ENCODE data around the gene CMKLR1. TPM values are rescaled to one million over a fixed set of nuclear protein-coding genes. Genes with fewer than 3 reads are reported as not detected.

CMKLR1 gene
- total RNA-seq, 1 donor from 2014 or later = 0.57 TPM

DNA sequence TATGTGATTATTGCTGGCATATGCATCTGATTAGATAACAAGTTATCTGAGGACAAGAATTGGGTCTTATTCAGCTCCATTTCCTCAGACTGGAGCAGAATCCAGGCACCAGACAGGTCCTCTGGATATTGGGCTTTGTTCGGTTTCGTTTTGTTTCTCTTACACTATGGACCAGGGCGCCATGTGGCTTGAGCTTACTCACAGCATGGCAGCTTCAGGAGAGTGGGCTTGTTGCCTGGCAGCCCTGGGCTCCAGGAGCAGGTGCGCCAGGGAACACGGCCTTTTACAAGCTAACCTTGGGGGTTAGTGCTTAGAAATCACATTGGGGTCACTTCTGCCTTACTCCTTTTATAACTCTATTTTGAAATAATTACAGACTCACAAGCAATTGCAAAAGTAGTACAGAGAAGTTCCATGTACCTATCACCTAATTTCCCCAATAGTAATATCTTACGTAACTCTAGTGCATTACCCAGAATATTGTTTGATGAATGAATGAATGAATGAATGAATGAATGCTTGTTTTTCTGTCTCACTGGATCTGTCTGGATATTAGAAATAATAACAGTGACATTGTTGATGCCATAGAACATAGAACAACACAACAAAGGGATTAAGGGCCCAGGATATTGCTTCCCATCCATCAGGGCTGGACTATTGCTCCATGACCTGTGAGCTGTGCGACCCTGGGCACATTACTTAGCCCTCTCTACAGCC lies 39.0 kb downstream of the CMKLR1 start:
- DNase-seq (ENCODE audit: low read depth) = no peak
- peaks cover 22% of the 10 kb centered on the region for H3K4me1 ChIP-seq (ENCODE audit: insufficient read depth, low read length)
- no peak overlapping the region for H3K4me3 ChIP-seq (ENCODE audit: insufficient read depth, low read depth, low read length)
- no peak overlapping the region for H3K27ac ChIP-seq (ENCODE audit: low read depth, low read length)
- H4K20me1 ChIP-seq (ENCODE audit: insufficient read depth, low read length) = no peaks in the 10 kb centered on the region
- no peaks in the 10 kb centered on the region for H3K36me3 ChIP-seq (ENCODE audit: insufficient read depth, low read length)
- H2AFZ ChIP-seq (ENCODE audit: low read depth, low read length) = no peak overlapping the region
- H3K27ac Mint-ChIP-seq (ENCODE audit: unreplicated experiment) = no peak overlapping the region
- FAIRE-seq = no peak
- no peak for TF ChIP-seq CTCF (IDR thresholded peaks at IDR 0.05; ENCODE audit: insufficient read depth, low read depth, low read length)
- TF ChIP-seq EZH2 (IDR thresholded peaks at IDR 0.05; ENCODE audit: insufficient read depth, low read length) = no peak
- H3K27me3 ChIP-seq (ENCODE audit: insufficient read depth, low read length) = no peaks in the 10 kb centered on the region
- H3K27me3 Mint-ChIP-seq (ENCODE audit: low read depth, unreplicated experiment) = peaks cover 30% of the 10 kb centered on the region
- H3K36me3 Mint-ChIP-seq (ENCODE audit: low read depth, unreplicated experiment) = peaks cover 3% of the 10 kb centered on the region
- H3K4me3 Mint-ChIP-seq (ENCODE audit: unreplicated experiment) = no peak overlapping the region
- H3K4me1 Mint-ChIP-seq (ENCODE audit: low read depth, unreplicated experiment) = peaks cover 18% of the 10 kb centered on the region
- H3K4me2 ChIP-seq (ENCODE audit: low read length) = no peak overlapping the region
- H3K9ac ChIP-seq (ENCODE audit: low read length) = no peak overlapping the region
- peaks cover 2% of the 10 kb centered on the region for H3K9me3 Mint-ChIP-seq (ENCODE audit: unreplicated experiment)
- H3K79me2 ChIP-seq (ENCODE audit: insufficient read depth, low read length) = no peaks in the 10 kb centered on the region
- H3K9me3 ChIP-seq (ENCODE audit: insufficient read depth, low read depth, low read length) = no peaks in the 10 kb centered on the region

DNA sequence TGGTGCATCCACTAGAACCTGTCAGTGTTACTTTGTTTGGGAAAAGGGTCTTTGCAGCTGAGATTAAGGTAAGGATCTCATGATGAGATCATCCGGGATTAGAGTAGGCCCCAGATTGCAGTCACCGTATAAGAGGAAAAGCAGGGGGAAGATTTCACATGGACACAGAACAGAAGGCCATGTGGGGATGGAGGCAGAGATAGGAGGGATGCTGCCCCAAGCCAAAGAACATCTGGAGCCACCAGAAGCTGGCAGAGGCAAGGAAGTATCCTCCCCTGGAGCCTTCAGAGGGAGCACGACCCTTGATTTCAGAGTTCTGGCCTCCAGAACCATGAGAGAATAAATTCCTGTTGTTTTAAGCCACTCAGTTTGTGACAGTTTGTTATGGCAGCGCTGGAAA lies 39.6 kb downstream of the CMKLR1 start:
- FAIRE-seq = no peak
- Histone ChIP-seq H3K4me2 (ENCODE audit: low read length) (no peak overlapping the region), H4K20me1 (ENCODE audit: insufficient read depth, low read length) (no peaks in the 10 kb centered on the region), H3K79me2 (ENCODE audit: insufficient read depth, low read length) (no peaks in the 10 kb centered on the region), H3K27ac (ENCODE audit: low read depth, low read length) (no peak overlapping the region), H2AFZ (ENCODE audit: low read depth, low read length) (no peak overlapping the region), H3K4me1 (ENCODE audit: insufficient read depth, low read length) (peaks cover 16% of the 10 kb centered on the region), H3K36me3 (ENCODE audit: insufficient read depth, low read length) (no peaks in the 10 kb centered on the region), H3K9ac (ENCODE audit: low read length) (no peak overlapping the region), H3K27me3 (ENCODE audit: insufficient read depth, low read length) (no peaks in the 10 kb centered on the region), H3K9me3 (ENCODE audit: insufficient read depth, low read depth, low read length) (no peaks in the 10 kb centered on the region), H3K4me3 (ENCODE audit: insufficient read depth, low read depth, low read length) (no peak overlapping the region)
- TF ChIP-seq EZH2 (IDR thresholded peaks at IDR 0.05; ENCODE audit: insufficient read depth, low read length) = no peak
- H3K27ac Mint-ChIP-seq (ENCODE audit: unreplicated experiment) = no peak overlapping the region
- H3K36me3 Mint-ChIP-seq (ENCODE audit: low read depth, unreplicated experiment) = peaks cover 3% of the 10 kb centered on the region
- DNase-seq (ENCODE audit: low read depth) = no peak
- peaks cover 32% of the 10 kb centered on the region for H3K27me3 Mint-ChIP-seq (ENCODE audit: low read depth, unreplicated experiment)
- H3K4me3 Mint-ChIP-seq (ENCODE audit: unreplicated experiment) = no peak overlapping the region
- peaks cover 2% of the 10 kb centered on the region for H3K9me3 Mint-ChIP-seq (ENCODE audit: unreplicated experiment)
- H3K4me1 Mint-ChIP-seq (ENCODE audit: low read depth, unreplicated experiment) = peaks cover 12% of the 10 kb centered on the region

GRCh38 chr12:108298761-108299275 lies 40.3 kb downstream of the CMKLR1 start:
- H3K27ac Mint-ChIP-seq (ENCODE audit: unreplicated experiment) = no peak overlapping the region

More at GRCh38 chr12:108298761-108299275, 40.3 kb downstream of the CMKLR1 start:
- no peak for TF ChIP-seq EZH2 (IDR thresholded peaks at IDR 0.05; ENCODE audit: insufficient read depth, low read length)
- no peak for TF ChIP-seq CTCF (IDR thresholded peaks at IDR 0.05; ENCODE audit: insufficient read depth, low read depth, low read length)
- Histone ChIP-seq H2AFZ (ENCODE audit: low read depth, low read length) (no peak overlapping the region), H4K20me1 (ENCODE audit: insufficient read depth, low read length) (no peaks in the 10 kb centered on the region), H3K9me3 (ENCODE audit: insufficient read depth, low read depth, low read length) (no peaks in the 10 kb centered on the region), H3K4me2 (ENCODE audit: low read length) (no peak overlapping the region), H3K27ac (ENCODE audit: low read depth, low read length) (no peak overlapping the region), H3K27me3 (ENCODE audit: insufficient read depth, low read length) (no peaks in the 10 kb centered on the region), H3K4me1 (ENCODE audit: insufficient read depth, low read length) (peaks cover 11% of the 10 kb centered on the region), H3K36me3 (ENCODE audit: insufficient read depth, low read length) (no peaks in the 10 kb centered on the region), H3K9ac (ENCODE audit: low read length) (no peak overlapping the region), H3K4me3 (ENCODE audit: insufficient read depth, low read depth, low read length) (no peak overlapping the region), H3K79me2 (ENCODE audit: insufficient read depth, low read length) (no peaks in the 10 kb centered on the region)
- FAIRE-seq = no peak
- Mint-ChIP-seq H3K27me3 (ENCODE audit: low read depth, unreplicated experiment) (peaks cover 39% of the 10 kb centered on the region), H3K4me3 (ENCODE audit: unreplicated experiment) (no peak overlapping the region), H3K9me3 (ENCODE audit: unreplicated experiment) (peaks cover 2% of the 10 kb centered on the region), H3K36me3 (ENCODE audit: low read depth, unreplicated experiment) (peaks cover 3% of the 10 kb centered on the region), H3K4me1 (ENCODE audit: low read depth, unreplicated experiment) (peaks cover 7% of the 10 kb centered on the region)
- DNase-seq (ENCODE audit: low read depth) = no peak
